GM12865 (cell line): Measurements from ENCODE around the gene STAB2.

ENCODE experiments used
- DNase-seq: peaks from one replicate; pipeline ENCODE4 v3.0.0; 2010; ENCODE audit warnings: low read depth
- H3K4me3 ChIP-seq: 2 replicates; pipeline ENCODE4 v1.5.1; 2011; ENCODE audit warnings: mild to moderate bottlenecking, low read depth, low read length, control low read depth
- CTCF ChIP-seq: IDR thresholded peaks from 2 replicates; pipeline ENCODE4 v1.5.1; 2011; ENCODE audit warnings: low read length, control low read depth, low read depth, inconsistent platforms; ENCODE audit not compliant: insufficient read depth; ENCODE audit errors: missing control alignments

Gene STAB2

GRCh38 chr12:103748002-103748401, 160.9 kb downstream of the STAB2 start:
- TF ChIP-seq CTCF: no peak
- no peak for DNase-seq
- no peak overlapping the region for H3K4me3 ChIP-seq

GRCh38 chr12:103748875-103749274, 161.8 kb downstream of the STAB2 start:
- TF ChIP-seq CTCF: no peak
- no peak for DNase-seq
- H3K4me3 ChIP-seq: no peak overlapping the region

GRCh38 chr12:103751171-103751570, 164.1 kb downstream of the STAB2 start:
- no peak for TF ChIP-seq CTCF
- DNase-seq: peak; percentile 7
- no peak overlapping the region for H3K4me3 ChIP-seq

- DNase-seq: no peak
- TF ChIP-seq CTCF: no peak
- H3K4me3 ChIP-seq: no peak overlapping the region
Measured at GRCh38 chr12:103751600-103751999, 164.5 kb downstream of the STAB2 start.

GRCh38 chr12:103755425-103755824, 168.4 kb downstream of the STAB2 start:
- TF ChIP-seq CTCF: no peak
- DNase-seq: no peak
- H3K4me3 ChIP-seq: no peak overlapping the region

GRCh38 chr12:103756443-103756842, 169.4 kb downstream of the STAB2 start:
- TF ChIP-seq CTCF: no peak
- no peak overlapping the region for H3K4me3 ChIP-seq

GRCh38 chr12:103757248-103757647, 170.2 kb downstream of the STAB2 start:
- no peak for DNase-seq
- no peak overlapping the region for H3K4me3 ChIP-seq
- no peak for TF ChIP-seq CTCF

More at GRCh38 chr12:103756443-103756842, 169.4 kb downstream of the STAB2 start:
- no peak for DNase-seq
